ENCODE results near the gene ATP13A5.

The ATP13A5 gene

GRCh38 chr3:193344486-193344885 lies 34.1 kb downstream of the ATP13A5 start:
- no peak for DNase-seq

- DNase-seq, result no peak
These were observed 34.8 kb downstream of the ATP13A5 start for GRCh38 chr3:193343726-193344222.

- no peak for DNase-seq
These were observed 36.0 kb downstream of the ATP13A5 start for GRCh38 chr3:193342551-193342950.

GRCh38 chr3:193335031-193335430 lies 43.5 kb downstream of the ATP13A5 start:
- DNase-seq, result no peak

GRCh38 chr3:193333229-193333628 lies 45.3 kb downstream of the ATP13A5 start:
- DNase-seq, result no peak

- DNase-seq, result no peak
These were observed 47.9 kb downstream of the ATP13A5 start for GRCh38 chr3:193330555-193331204.

GRCh38 chr3:193317682-193318300 lies 60.8 kb downstream of the ATP13A5 start:
- DNase-seq, result no peak

GRCh38 chr3:193314161-193314560 lies 64.4 kb downstream of the ATP13A5 start:
- DNase-seq, result no peak

DNA sequence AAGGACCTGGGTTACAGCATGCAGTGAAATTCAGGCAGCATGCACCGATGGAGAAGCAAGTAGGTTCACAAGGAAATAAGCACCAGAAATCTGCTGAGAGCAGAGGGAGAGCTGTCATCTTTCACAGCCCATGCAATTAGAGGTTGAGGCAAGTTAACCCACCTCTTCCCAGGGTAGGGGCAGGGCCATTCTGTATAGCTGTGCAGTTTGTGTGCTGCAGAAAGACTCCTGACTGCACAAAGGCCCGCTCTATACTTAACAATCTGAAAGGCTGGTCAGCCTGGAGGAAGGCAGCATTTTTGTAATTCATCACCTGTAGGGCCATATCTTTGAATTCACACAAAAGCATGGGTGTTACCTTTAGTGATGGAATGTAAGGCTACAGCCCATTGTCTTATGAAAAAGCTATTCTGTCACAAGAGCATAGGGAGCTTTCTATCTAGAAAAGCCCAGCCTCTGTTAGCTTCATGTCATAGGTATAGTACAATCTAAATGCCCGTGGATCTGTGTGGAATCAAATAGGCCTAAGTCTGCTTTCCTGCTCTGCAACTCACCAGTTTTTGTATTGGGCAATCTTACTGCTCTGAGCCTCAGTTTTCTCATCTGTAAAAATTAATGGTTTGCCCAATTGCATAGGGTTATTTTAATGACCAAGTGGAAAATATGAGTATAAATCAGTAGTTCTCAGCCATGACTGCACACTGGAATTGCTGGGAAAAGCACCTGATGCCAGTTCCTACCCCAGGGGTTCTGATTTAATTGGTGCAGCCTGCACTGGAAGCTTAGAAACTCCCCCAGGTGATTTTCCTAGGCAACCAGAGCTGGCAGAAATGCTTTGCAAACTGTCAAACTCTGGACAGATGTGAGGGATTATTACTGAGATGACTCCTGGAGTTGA lies 65.2 kb downstream of the ATP13A5 start:
- no peak for DNase-seq

DNA sequence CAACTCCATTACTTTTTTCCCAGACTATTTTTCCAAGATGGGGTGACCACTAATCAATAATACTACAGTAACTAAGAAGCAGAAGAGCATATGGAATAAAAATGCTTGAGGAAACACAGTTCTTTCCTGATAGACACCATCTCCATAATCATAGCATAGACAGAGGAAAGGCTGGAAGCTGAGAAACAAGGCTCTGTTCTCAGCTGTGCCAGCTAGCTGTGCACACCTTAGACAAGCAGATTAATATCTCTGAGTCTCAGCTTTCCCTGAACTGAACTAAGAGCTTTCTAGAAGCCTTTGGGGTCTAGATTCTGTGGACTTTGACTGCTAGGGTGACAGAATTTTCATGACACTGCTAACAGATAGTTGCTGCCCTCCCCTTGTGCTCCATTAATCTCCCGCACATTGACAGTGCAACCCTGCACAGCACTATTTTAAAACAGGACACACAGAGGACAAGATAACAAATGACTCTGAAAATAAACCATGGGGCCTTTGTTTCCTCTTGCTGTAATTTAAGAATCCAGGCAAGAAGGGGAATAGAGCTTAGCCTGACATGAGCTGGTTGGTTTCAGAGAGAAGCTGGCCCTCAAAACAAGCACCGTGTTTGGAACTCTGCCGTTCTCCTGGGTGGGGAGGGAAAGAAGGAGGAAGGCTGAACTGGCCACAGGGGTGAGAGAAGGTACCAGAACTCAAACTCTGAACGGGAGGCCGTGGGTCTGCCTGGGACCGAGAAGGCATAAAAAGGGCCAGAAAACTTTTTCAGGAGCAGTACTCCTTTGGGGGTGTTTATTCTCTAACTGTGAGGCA lies 67.4 kb downstream of the ATP13A5 start:
- DNase-seq, result no peak

DNA sequence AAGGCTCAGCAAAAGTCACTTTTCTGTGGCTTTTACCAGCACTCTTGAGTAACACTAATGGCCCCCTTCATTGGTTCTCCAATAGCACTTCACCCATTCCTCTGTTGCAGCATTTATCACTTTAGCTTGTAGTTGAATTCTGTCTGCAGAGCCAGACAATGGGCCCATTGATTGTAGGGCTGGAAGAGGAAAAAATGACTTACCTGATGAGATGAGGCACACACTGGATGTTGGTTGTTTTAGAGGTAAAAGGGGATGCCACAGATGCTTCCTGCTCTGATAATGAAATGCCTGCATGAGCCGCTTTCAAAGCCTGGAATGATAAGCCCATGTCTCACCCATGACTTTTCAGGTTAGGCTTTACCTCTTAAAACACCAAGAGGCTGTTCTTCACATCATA lies 73.2 kb downstream of the ATP13A5 start:
- no peak for DNase-seq

- no peak for DNase-seq
These were observed 77.1 kb downstream of the ATP13A5 start for GRCh38 chr3:193301433-193301832.

GRCh38 chr3:193297421-193297820 lies 81.1 kb downstream of the ATP13A5 start:
- DNase-seq, result no peak

GRCh38 chr3:193295985-193296384 lies 82.6 kb downstream of the ATP13A5 start:
- DNase-seq, result no peak

- DNase-seq, result no peak
These were observed 86.2 kb downstream of the ATP13A5 start for GRCh38 chr3:193292386-193292785.

- no peak for DNase-seq
These were observed 107.3 kb downstream of the ATP13A5 start for GRCh38 chr3:193271101-193271840.

- DNase-seq, result no peak
These were observed 108.1 kb downstream of the ATP13A5 start for GRCh38 chr3:193270451-193270850.

- no peak for DNase-seq
These were observed 109.1 kb downstream of the ATP13A5 start for GRCh38 chr3:193269343-193270028.

DNA sequence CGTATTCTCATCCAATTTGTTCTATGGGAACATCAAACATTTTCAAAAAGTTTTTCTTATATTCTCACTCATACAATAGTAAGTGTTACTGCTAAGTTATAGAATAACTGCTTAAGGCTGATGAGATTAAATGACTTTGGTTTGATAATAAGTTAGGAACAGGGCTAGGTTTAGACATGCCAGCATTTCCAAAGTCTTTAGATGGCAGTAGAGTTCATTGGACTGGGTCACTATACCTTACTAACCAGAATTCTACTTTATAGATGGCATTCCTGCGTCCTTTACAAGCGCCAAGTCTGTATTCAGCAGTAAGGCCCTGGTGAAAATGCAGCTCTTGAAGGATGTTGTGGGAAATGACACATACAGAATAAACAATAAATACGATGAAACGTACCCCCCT lies 115.8 kb downstream of the ATP13A5 start:
- DNase-seq, result no peak

DNA sequence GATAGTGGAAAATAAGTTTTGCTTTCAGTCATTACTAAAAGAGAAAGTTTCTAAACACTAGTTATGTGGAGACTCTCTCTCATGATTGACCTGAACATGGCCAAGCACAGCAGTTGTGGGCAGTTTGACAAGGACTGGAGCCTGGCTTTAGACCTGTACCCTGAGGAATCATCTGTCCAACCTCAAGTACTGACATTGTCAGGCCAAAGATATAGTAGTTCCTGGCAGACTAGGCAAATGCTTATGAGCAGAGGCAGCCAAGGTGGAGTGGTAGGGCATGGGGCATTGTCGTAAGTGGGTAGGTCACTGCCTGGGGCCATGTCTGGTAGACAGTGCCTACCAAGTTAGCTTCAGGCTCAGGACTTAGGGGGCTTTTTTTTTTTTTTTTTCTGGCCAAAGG lies 116.6 kb downstream of the ATP13A5 start:
- DNase-seq, result no peak

GRCh38 chr3:193253986-193254660 lies 124.4 kb downstream of the ATP13A5 start:
- DNase-seq, result no peak
